Effector CD8-positive, alpha-beta T cell (primary cell): ENCODE results near the gene ZFHX2.
"Not testable (repeated sequence)": the region's sequence is repeated elsewhere in the genome, so short reads cannot be mapped to it uniquely, and the experiment has no call there.

Source experiments
- DNase-seq: peaks from one replicate; lab custom pipeline; 2025; lab: John Stamatoyannopoulos, UW
- total RNA-seq, 4 experiments: gene quantifications; one replicate each; lab custom pipeline; 2026; lab: John Stamatoyannopoulos, UW

Gene ZFHX2
- total RNA-seq = 0.61 to 6.5 (median 1.1) reads per million in 4 experiments

DNA sequence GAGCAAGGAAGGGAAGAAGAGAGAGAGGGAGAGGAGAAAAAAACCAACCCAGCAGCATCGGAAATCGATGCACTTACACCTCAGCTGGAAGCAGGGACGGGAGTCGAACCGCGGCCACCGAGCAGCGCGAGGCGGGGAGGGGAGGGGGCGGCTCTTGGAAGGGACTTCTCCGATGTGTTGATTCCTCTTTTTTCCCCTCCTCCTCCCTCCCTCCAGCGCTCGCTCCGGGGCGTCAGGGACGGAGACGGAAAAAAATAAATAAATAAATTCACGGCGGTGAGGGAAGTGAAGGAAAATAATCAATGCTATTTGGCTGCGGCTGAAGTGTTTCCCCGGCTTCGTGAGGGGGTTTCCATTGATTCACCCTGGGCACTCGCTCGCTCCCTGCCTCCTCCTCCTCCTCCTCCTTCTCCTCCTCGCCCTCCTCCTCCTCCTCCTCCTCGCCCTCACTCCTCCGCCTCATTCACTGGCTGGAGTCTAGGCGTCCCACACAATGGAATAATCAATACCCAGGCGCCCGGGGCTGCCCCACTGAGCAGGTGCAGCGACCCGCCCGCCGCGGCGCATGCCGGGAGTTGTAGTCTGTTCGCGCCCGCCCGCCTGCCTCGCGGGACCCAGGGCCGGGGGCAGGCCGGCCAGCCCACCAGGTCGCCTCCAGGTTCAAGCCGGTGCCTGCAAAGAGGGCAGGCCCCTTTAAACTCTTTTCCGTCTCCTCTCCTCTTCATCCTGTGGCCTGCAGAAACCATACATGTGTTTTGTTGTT lies at the start of gene ZFHX2:
Gene ZFHX2 (minus strand): TSS at position 500 of the 763 bp plus-strand sequence. CDS start 16,440 bp downstream, outside the sequence.
- DNase-seq = peak; percentile 62

GRCh38 chr14:23600806-23601205 lies 49.2 kb upstream of the ZFHX2 start:
- DNase-seq = no peak

DNA sequence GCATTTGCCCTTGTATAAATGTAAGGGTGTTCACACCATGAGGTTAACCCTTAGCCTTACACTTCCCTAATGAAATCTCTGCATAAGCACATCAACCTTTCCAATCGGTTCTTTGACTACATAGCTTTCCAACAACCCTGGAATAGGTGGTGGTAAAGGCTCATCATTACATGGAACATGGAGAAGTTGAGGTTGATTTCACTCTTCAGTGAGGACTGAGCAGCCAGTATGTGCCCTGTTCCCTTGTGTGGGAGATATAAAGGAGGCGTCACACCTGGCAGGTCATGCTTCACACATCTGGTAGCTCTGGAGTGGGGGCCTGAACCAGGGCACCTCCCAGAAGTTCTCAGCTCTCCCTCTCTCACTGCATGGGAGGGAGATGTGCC lies 48.8 kb upstream of the ZFHX2 start:
- no peak for DNase-seq

GRCh38 chr14:23594191-23594590 lies 42.6 kb upstream of the ZFHX2 start:
- not testable (repeated sequence) for DNase-seq

DNA sequence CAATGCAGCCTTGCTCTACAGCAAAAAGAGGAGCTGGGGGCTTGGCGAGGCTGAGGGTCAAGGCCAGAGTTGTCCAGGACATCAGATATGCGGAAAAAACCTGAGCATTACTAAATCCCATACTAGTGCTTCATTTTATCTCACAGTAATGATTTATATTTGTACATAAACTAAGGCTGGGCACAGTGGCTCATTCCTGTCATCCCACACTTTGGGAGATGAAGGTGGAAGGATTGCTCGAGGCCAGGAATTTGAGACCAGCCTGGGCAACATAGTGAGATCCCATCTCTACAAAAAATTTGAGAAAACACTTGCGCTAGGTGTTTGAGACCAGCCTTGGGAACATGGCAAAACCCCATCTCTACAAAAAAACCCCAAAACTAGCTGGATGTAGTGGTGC lies 38.6 kb upstream of the ZFHX2 start:
- DNase-seq = no peak

DNA sequence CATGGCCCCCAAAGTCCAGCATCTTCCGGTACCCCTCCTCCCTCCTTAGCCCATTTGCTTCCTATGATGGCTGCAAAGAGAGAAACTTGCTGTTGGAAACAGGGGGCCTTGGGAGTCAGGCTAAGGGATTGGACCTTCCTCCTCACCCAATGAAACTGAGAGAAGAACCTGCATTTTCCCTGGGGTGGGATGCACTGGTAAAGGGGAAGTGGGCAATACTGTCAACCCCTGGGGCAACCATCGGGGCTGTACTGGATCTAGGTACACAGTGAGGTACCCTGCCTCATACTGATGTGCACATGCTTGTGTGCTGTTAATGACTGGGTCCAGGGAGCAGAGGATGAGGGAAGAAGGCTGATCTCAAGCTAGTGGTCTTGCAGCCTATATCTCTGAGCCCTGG lies 38.0 kb upstream of the ZFHX2 start:
- no peak for DNase-seq

DNA sequence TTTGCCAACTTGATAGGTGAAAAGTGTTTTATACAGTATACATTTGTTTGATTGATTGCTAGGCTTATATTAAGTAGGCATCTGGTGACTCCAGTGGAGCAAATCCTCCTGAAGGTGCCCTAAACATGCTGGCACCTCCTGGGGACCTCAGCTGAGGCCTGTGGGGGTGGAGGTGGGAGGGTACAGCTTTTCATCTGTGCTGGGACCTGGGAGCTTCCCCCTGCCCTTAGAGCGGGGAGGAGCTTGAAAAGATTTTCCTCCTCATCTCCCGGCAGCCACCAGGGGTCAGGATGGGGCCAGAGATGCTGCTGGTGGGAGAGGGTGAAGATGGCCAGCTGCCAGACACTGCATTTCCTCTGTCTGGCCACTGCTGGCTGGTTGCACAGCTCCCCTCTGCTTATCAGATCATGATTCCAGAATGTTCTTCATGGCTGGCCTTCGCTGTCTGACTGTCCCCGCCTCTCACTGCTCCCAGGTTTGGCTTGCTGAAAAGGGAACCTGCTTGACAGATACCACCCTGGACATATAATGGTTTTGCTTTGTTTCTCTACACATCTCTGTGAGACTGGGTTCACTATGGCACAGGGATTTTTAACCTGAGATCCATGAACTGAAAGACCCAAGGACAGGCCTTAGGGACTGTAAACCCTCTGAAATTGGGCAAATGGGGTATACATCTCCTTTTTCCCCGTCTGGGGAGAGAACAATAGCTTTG lies 37.5 kb upstream of the ZFHX2 start:
- DNase-seq = peak; percentile 74

DNA sequence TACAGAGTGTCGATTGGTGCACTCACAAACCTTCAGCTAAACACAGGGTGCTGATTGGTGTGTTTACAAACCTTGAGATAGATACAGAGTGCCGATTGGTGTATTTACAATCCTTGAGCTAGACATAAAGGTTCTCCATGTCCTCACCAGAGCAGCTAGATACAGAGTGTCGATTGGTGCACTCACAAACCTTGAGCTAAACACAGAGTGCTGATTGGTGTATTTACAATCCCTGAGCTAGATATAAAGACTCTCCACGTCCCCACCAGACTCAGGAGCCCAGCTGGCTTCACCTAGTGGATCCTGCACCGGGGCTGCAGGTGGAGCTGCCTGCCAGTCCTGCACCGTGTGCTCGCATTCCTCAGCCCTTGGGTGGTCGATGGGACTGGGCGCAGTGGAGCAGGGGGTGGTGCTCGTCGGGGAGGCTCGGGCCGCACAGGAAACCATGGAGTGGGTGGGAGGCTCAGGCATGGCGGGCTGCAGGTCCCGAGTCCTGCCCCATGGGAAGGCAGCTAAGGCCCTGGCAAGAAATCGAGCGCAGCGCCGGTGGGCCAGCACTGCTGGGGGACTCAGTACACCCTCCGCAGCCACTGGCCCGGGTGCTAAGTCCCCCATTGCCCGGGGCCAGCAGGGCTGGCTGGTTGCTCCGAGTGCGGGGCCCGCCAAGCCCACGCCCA lies 33.1 kb upstream of the ZFHX2 start:
- not testable (repeated sequence) for DNase-seq

GRCh38 chr14:23583761-23584526 lies 32.4 kb upstream of the ZFHX2 start:
- DNase-seq = not testable (repeated sequence)

DNA sequence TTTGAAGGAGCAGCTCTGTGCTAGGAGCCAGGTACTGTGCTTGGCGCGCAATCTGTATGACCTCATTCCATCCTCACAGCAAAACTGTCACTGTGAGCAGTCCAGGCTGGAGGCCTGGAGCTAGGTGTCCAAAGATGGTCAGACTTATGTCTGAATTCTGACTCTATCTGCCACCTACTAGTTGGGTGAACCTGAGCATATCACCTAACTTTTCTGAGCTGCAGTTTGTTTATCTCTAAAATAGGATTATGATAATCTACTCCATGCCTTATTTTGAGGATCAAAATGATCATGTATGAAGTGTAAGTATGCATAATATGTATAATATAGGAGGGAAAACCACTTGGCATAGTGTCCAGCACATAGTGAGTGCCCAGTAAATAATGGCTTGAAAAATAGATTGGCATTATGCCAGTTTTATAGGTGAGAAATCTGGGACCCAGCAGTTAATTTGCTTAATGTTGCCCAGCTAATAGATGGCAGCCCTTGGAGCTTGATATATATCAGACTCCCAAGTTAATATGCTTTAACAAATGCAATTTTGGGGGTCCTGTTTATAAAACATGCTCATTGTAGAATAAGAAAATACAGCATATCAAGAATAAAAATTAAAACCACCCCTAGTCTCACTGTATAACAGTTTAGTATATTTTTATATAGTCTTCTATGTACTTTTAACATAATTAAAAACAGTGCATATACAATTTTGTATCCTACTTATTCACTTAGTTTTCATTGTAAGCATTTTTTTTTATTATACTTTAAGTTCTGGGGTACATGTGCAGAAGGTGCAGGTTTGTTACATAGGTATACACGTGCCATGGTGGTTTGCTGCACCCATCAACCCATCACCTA lies 31.6 kb upstream of the ZFHX2 start:
- DNase-seq = no peak

- no peak for DNase-seq
These were observed 29.4 kb upstream of the ZFHX2 start for GRCh38 chr14:23580948-23581281.

- DNase-seq = no peak
These were observed 28.8 kb upstream of the ZFHX2 start for GRCh38 chr14:23580152-23580926.

DNA sequence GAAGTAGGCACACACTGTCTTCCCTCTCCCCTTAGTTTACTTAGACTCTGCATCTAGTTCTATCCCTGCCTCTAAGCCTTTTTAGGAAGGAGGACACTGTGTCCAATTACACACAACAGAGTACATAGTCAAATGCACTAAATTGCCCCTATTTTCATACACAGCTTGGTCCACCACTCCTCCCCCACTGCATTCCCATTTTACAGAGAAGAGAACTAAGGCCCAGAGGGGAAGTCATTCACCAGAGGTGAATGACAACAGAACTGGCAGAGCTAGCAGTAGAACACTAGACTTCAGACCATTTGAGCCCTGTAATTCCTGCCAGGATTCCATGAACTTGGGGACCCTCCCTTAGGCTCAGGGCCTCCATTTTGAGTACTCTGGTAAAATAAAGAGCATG lies 28.2 kb upstream of the ZFHX2 start:
- no peak for DNase-seq

- DNase-seq = no peak
These were observed 27.7 kb upstream of the ZFHX2 start for GRCh38 chr14:23579311-23579630.

- no peak for DNase-seq
These were observed 27.2 kb upstream of the ZFHX2 start, which contains the start of gene JPH4 for GRCh38 chr14:23578560-23579310. Gene JPH4, minus strand, starts transcription at chr14:23578790. Its CDS starts 1,337 bp downstream, at chr14:23577453.

- DNase-seq = no peak
These were observed 26.3 kb upstream of the ZFHX2 start for GRCh38 chr14:23577710-23578392.

DNA sequence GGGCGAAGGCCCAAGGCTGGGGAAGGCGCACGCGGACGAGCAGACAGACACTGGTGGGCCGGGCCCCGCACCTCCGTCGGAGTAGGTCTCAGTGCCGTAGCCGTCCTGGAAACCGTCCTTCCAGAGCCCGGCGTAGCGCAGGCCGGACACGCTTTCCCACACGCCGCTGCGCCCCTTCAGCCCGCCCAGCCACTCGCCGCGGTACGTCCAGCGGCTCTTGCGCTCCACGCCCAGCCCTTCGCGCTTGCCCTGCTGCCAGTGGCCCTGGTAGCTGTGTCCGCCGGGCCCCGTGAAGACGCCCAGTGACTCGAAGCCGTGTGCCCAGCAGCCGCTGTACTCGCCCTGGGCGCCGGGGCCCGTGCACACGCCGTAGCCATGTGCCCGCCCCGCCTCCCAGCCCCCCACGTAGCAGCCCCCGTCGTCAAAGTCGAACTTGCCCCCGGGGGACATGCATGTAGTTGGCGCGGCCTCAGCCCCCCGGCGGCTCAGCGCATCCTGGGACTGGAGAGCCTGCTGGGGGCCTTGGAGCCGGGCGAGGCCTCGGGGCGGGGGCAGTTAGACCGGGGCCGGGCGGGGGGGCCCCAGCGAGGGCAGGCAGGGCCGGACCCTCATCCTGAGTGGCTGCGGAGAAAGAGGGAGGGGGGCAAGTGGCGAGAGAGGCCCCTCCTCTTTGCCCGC lies 25.6 kb upstream of the ZFHX2 start:
- DNase-seq = no peak

- no peak for DNase-seq
These were observed 21.9 kb upstream of the ZFHX2 start for GRCh38 chr14:23573384-23574015.
